ENCODE results near the gene ATP5F1B. TPM values are rescaled to one million over a fixed set of nuclear protein-coding genes. Genes with fewer than 3 reads are reported as not detected.

Gene ATP5F1B
- polyA plus RNA-seq, 1 of the 3 experiments (the other 2 are of a cell fraction): 762 TPM

DNA sequence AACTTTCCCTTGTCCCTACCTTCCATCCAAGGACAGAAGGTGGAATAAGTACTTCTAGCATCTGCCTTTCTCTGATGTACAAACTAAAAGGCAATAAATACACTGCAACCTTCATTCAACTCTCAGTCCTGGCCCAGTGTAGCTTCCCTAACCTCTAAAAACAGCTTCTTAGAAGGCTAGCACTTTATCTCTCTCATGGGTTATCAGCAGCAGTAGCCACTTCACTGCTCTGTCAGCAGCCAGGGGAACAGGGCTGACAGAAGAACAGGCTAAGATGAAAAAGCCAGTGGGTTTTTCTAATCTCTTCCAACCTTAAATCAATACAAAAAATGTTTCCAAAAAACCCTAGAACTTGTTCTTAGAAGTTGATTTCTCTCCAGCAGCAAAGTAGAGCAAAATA, 28.9 kb downstream of the ATP5F1B start:
- no peak for DNase-seq
- Histone ChIP-seq H2AFZ (ENCODE audit: low read depth) (no peak overlapping the region), H3K9me3 (no peaks in the 10 kb centered on the region), H3K9me2 (no peaks in the 10 kb centered on the region), H3K27me3 (ENCODE audit: insufficient read depth) (no peaks in the 10 kb centered on the region), H3K4me2 (no peak overlapping the region), H3K9ac (no peak overlapping the region), H4K20me1 (ENCODE audit: insufficient read depth) (peaks cover 57% of the 10 kb centered on the region), H3K4me3 (ENCODE audit: low read depth in 2 of 2, low read length in 1 of 2) (no peak overlapping the region), H3K79me2 (ENCODE audit: insufficient read depth) (peaks cover 66% of the 10 kb centered on the region), H3F3A (replicated peaks; ENCODE audit: insufficient read depth) (peaks cover 2% of the 10 kb centered on the region), H3K27ac (ENCODE audit: low read depth in 2 of 2, low read length in 1 of 2) (no peak overlapping the region), H3K36me3 (replicated peaks in 1 of 2; ENCODE audit: control insufficient read depth in 1 of 2, insufficient read depth in 2 of 2, low read length in 1 of 2) (peaks cover 64 to 83% of the 10 kb centered on the region in 2 experiments), H3K4me1 (ENCODE audit: control insufficient read depth in 1 of 2, insufficient read depth in 2 of 2, low read depth in 1 of 2, low read length in 1 of 2) (no peaks in the 10 kb centered on the region)
- POLR2A ChIA-PET: no interaction called here
- CTCF ChIA-PET: interaction anchor here (1.0 to 1.6 kb wide), 3 partner anchors 9 to 20 kb away, joined by 3 to 12 read pairs (median 4); no protein-coding TSS in a partner anchor
- TF ChIP-seq RFX5 (IDR thresholded peaks at IDR 0.05; ENCODE audit: low read length) (no peak), FOSL2 (IDR thresholded peaks at IDR 0.05; ENCODE audit: borderline replicate concordance, low read depth) (no peak), FOXM1 (IDR thresholded peaks at IDR 0.05; ENCODE audit: low read depth) (no peak), RXRA (IDR thresholded peaks at IDR 0.05; ENCODE audit: borderline replicate concordance, low read depth) (no peak), PBX3 (IDR thresholded peaks at IDR 0.05) (no peak), SIN3A (IDR thresholded peaks at IDR 0.05; ENCODE audit: borderline replicate concordance, low read depth, low read length) (no peak), EP300 (IDR thresholded peaks at IDR 0.05; ENCODE audit: borderline replicate concordance in 1 of 2, low read depth in 1 of 2, low read length in 1 of 2) (no peak), MXI1 (IDR thresholded peaks at IDR 0.05; ENCODE audit: low read depth, low read length) (no peak), YY1 (IDR thresholded peaks at IDR 0.05; ENCODE audit: low read depth) (no peak), NRF1 (IDR thresholded peaks at IDR 0.05; ENCODE audit: low read depth, low read length) (no peak)
- TF ChIP-seq, protein P1, sequence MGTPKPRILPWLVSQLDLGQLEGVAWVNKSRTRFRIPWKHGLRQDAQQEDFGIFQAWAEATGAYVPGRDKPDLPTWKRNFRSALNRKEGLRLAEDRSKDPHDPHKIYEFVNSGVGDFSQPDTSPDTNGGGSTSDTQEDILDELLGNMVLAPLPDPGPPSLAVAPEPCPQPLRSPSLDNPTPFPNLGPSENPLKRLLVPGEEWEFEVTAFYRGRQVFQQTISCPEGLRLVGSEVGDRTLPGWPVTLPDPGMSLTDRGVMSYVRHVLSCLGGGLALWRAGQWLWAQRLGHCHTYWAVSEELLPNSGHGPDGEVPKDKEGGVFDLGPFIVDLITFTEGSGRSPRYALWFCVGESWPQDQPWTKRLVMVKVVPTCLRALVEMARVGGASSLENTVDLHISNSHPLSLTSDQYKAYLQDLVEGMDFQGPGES (IDR thresholded peaks at IDR 0.05; ENCODE audit: low read depth, low read length): no peak
- TF ChIP-seq, protein P2, sequence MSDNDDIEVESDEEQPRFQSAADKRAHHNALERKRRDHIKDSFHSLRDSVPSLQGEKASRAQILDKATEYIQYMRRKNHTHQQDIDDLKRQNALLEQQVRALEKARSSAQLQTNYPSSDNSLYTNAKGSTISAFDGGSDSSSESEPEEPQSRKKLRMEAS (IDR thresholded peaks at IDR 0.05; ENCODE audit: low read depth): no peak
- TF ChIP-seq, protein P3, sequence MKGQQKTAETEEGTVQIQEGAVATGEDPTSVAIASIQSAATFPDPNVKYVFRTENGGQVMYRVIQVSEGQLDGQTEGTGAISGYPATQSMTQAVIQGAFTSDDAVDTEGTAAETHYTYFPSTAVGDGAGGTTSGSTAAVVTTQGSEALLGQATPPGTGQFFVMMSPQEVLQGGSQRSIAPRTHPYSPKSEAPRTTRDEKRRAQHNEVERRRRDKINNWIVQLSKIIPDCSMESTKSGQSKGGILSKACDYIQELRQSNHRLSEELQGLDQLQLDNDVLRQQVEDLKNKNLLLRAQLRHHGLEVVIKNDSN (IDR thresholded peaks at IDR 0.05; ENCODE audit: borderline replicate concordance, low read depth): no peak

GRCh38 chr12:56616244-56616643, 29.5 kb downstream of the ATP5F1B start:
- POLR2A ChIA-PET: no interaction called here
- Histone ChIP-seq H3K9me2 (no peaks in the 10 kb centered on the region), H3K27ac (ENCODE audit: low read depth in 2 of 2, low read length in 1 of 2) (no peak overlapping the region), H4K20me1 (ENCODE audit: insufficient read depth) (peaks cover 50% of the 10 kb centered on the region), H3K4me3 (ENCODE audit: low read depth in 2 of 2, low read length in 1 of 2) (no peak overlapping the region), H3K27me3 (ENCODE audit: insufficient read depth) (no peaks in the 10 kb centered on the region), H2AFZ (ENCODE audit: low read depth) (no peak overlapping the region), H3K9me3 (no peaks in the 10 kb centered on the region), H3K9ac (no peak overlapping the region), H3K79me2 (ENCODE audit: insufficient read depth) (peaks cover 59% of the 10 kb centered on the region), H3K4me1 (ENCODE audit: control insufficient read depth in 1 of 2, insufficient read depth in 2 of 2, low read depth in 1 of 2, low read length in 1 of 2) (no peaks in the 10 kb centered on the region), H3K4me2 (no peak overlapping the region), H3K36me3 (replicated peaks in 1 of 2; ENCODE audit: control insufficient read depth in 1 of 2, insufficient read depth in 2 of 2, low read length in 1 of 2) (peaks cover 71 to 85% of the 10 kb centered on the region in 2 experiments), H3F3A (replicated peaks; ENCODE audit: insufficient read depth) (no peaks in the 10 kb centered on the region)
- DNase-seq: no peak
- 91% methylated on average over 3 of the region's 3 CpGs for WGBS (ENCODE audit: low lambda C conversion rate)
- CTCF ChIA-PET: interaction anchor here (0.7 to 1.6 kb wide), 5 partner anchors 10 to 31 kb away, joined by 3 to 12 read pairs (median 3); no protein-coding TSS in a partner anchor
- no peak for TF ChIP-seq PBX3 (IDR thresholded peaks at IDR 0.05)
- TF ChIP-seq RAD21 (IDR thresholded peaks at IDR 0.05; ENCODE audit: low read length): no peak
- no peak for TF ChIP-seq SIN3A (IDR thresholded peaks at IDR 0.05; ENCODE audit: borderline replicate concordance, low read depth, low read length)
- TF ChIP-seq TCF12 (IDR thresholded peaks at IDR 0.05): no peak
- TF ChIP-seq FOSL2 (IDR thresholded peaks at IDR 0.05; ENCODE audit: borderline replicate concordance, low read depth): no peak
- no peak for TF ChIP-seq FOXM1 (IDR thresholded peaks at IDR 0.05; ENCODE audit: low read depth)
- TF ChIP-seq, protein P1 (IDR thresholded peaks at IDR 0.05; ENCODE audit: low read depth, low read length): no peak
- no peak for TF ChIP-seq SMC3 (IDR thresholded peaks at IDR 0.05; ENCODE audit: low read depth, low read length)
- no peak for TF ChIP-seq CHD2 (IDR thresholded peaks at IDR 0.05; ENCODE audit: low read length, partially characterized antibody)
- TF ChIP-seq, protein P2 (IDR thresholded peaks at IDR 0.05; ENCODE audit: low read depth): no peak
